Measurements from ENCODE around the gene TREM1.
"Not testable (repeated sequence)": the region's sequence is repeated elsewhere in the genome, so short reads cannot be mapped to it uniquely, and the experiment has no call there.

TREM1 gene

GRCh38 chr6:41318261-41318653 is 31.8 kb upstream of the TREM1 start:
- no peak for TF ChIP-seq CTCF (IDR thresholded peaks at IDR 0.05; ENCODE audit: insufficient read depth, low read depth, low read length, missing control alignments)
- H3K4me3 ChIP-seq (ENCODE audit: low read length): no peak overlapping the region
- DNase-seq (ENCODE audit: low read depth): no peak

GRCh38 chr6:41315943-41316620 is 29.6 kb upstream of the TREM1 start:
- DNase-seq (ENCODE audit: low read depth): no peak
- no peak overlapping the region for H3K4me3 ChIP-seq (ENCODE audit: low read length)
- no peak for TF ChIP-seq CTCF (IDR thresholded peaks at IDR 0.05; ENCODE audit: insufficient read depth, low read depth, low read length, missing control alignments)

GRCh38 chr6:41315203-41315602 is 28.7 kb upstream of the TREM1 start:
- DNase-seq (ENCODE audit: low read depth): no peak
- no peak for TF ChIP-seq CTCF (IDR thresholded peaks at IDR 0.05; ENCODE audit: insufficient read depth, low read depth, low read length, missing control alignments)
- no peak overlapping the region for H3K4me3 ChIP-seq (ENCODE audit: low read length)

GRCh38 chr6:41306187-41306854 is 19.8 kb upstream of the TREM1 start:
- peak; percentile 64 for TF ChIP-seq CTCF (IDR thresholded peaks at IDR 0.05; ENCODE audit: insufficient read depth, low read depth, low read length, missing control alignments)
- no peak overlapping the region for H3K4me3 ChIP-seq (ENCODE audit: low read length)
- DNase-seq (ENCODE audit: low read depth): peak; percentile 71

- no peak overlapping the region for H3K4me3 ChIP-seq (ENCODE audit: low read length)
- TF ChIP-seq CTCF (IDR thresholded peaks at IDR 0.05; ENCODE audit: insufficient read depth, low read depth, low read length, missing control alignments): no peak
- no peak for DNase-seq (ENCODE audit: low read depth)
Observed at GRCh38 chr6:41302638-41303037, 16.2 kb upstream of the TREM1 start.

- no peak for DNase-seq (ENCODE audit: low read depth)
- no peak for TF ChIP-seq CTCF (IDR thresholded peaks at IDR 0.05; ENCODE audit: insufficient read depth, low read depth, low read length, missing control alignments)
- H3K4me3 ChIP-seq (ENCODE audit: low read length): no peak overlapping the region
Observed at GRCh38 chr6:41298785-41299502, 12.5 kb upstream of the TREM1 start.

GRCh38 chr6:41297248-41297647 is 10.8 kb upstream of the TREM1 start:
- H3K4me3 ChIP-seq (ENCODE audit: low read length): not testable (repeated sequence)
- DNase-seq (ENCODE audit: low read depth): peak; percentile 33
